Fibroblast of the aortic adventitia (primary cell): ENCODE data around the gene KCNA4. TPM values are rescaled to one million over a fixed set of nuclear protein-coding genes. Genes with fewer than 3 reads are reported as not detected.
"Not testable (repeated sequence)": the region's sequence is repeated elsewhere in the genome, so short reads cannot be mapped to it uniquely, and the experiment has no call there.

Source experiments
- DNase-seq: peaks from one replicate; pipeline ENCODE4 v3.0.0-alpha.2; 2010; ENCODE audit warnings: low read depth
- H3K4me3 ChIP-seq: 2 replicates; pipeline ENCODE4 v1.5.1; 2011; ENCODE audit warnings: low read depth, mild to moderate bottlenecking, control low read depth, low read length, moderate library complexity
- total RNA-seq: library from RNA; depleted of rRNA; stranded (reverse); fragments of >200 nt; gene quantifications from 2 replicates; pipeline ENCODE4 v1.2.3, GENCODE V29; 2012; ENCODE audit warnings: low replicate concordance
- TF ChIP-seq, protein P1 (sequence below): IDR thresholded peaks from 2 replicates; pipeline ENCODE4 v1.5.1; 2011; ENCODE audit warnings: mild to moderate bottlenecking, low read length, control low read depth, inconsistent platforms; ENCODE audit not compliant: insufficient read depth

The KCNA4 gene
- total RNA-seq, 1 donor, result 0.27 TPM

DNA sequence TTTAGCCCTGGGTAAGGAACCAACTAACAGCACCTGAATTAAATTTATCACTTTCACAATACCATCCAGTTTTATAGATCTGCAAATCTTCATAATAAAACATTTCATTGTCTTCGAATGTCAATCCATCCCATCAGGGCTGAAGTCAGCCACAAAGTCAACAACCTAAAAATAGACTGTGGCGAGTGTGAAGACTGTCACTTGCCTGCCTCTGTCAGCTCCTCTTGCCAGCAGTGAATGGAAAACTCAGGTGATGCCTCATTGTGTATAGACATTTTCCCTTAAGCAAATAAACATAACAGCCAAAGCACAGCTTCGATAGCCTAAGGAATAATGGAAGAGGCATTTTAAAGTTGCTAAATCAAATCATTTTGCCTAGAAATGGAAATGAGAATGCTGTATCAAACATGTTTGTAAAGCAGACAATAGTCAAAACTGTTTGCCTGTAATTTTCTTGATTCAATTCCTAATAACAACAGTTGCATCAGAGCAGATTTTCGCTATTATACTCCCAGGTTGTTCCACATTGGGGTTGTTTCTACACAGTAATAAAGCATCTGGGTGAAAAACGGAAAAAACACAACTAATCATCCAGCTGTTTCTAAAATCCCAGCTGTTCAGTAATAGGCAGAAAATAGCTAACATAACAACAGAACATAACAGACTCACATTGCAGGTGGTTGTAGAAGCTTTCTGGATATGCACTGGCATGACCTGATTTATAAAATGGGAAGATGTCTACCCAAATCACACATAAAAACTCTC lies 15.7 kb downstream of the KCNA4 start:
- no peak overlapping the region for H3K4me3 ChIP-seq
- DNase-seq, result no peak
- TF ChIP-seq, protein P1, sequence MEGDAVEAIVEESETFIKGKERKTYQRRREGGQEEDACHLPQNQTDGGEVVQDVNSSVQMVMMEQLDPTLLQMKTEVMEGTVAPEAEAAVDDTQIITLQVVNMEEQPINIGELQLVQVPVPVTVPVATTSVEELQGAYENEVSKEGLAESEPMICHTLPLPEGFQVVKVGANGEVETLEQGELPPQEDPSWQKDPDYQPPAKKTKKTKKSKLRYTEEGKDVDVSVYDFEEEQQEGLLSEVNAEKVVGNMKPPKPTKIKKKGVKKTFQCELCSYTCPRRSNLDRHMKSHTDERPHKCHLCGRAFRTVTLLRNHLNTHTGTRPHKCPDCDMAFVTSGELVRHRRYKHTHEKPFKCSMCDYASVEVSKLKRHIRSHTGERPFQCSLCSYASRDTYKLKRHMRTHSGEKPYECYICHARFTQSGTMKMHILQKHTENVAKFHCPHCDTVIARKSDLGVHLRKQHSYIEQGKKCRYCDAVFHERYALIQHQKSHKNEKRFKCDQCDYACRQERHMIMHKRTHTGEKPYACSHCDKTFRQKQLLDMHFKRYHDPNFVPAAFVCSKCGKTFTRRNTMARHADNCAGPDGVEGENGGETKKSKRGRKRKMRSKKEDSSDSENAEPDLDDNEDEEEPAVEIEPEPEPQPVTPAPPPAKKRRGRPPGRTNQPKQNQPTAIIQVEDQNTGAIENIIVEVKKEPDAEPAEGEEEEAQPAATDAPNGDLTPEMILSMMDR, result no peak

DNA sequence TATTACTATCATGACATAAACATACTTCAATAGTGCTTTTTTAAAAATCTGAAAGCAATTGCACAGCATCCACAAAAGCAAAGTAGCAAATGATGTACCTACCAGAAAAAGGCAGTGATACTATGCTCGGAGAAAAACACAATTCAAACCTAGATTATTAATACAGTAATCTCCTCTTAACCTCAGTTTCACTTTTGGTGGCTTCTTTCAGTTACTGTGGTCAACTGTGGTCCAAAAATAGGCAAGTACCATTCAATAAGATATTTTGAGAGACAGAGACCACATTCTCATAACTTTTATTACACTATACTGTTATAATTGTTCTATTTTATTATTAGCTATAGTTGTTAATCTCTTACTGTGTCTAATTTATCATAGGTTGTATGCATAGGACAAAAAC lies 20.8 kb downstream of the KCNA4 start:
- no peak overlapping the region for H3K4me3 ChIP-seq
- DNase-seq, result no peak
- TF ChIP-seq, protein P1, result no peak

DNA sequence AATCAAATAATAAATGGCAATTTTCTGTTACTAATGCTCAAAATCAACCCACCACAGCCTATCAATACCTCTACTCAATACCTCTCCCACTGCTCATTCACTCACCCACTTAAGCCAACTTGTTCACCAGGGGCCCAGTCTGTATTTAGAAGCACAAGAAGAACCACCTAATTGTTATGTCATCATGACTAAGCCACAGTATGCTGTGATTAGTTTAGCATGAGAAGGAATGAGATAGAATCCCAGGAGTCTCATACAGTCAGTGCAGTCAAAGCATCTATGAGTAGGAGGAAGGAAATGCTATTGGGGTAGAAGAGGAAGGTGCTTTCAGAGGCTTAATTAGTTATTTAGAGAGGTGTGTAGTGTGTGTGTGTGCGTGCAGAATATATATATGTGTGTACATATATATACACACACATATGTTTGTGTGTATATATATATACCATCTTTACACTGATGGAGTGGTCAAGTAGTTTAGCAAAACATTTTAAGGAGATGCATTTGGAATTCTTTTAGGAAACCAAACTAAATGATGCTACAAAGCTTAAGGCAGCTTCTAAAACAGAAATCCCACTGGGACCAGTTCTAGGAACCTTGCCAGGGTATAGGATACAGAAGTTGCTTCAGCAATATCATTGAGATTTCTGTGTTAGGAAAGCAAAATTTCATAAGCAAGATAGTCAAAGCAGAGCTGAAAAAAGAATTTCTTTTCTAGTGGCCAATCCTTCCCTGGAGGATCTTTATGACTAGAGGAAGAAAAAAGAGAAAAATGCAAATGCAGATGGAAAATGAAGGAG lies 27.5 kb downstream of the KCNA4 start:
- DNase-seq, result no peak
- TF ChIP-seq, protein P1, result no peak
- no peak overlapping the region for H3K4me3 ChIP-seq

DNA sequence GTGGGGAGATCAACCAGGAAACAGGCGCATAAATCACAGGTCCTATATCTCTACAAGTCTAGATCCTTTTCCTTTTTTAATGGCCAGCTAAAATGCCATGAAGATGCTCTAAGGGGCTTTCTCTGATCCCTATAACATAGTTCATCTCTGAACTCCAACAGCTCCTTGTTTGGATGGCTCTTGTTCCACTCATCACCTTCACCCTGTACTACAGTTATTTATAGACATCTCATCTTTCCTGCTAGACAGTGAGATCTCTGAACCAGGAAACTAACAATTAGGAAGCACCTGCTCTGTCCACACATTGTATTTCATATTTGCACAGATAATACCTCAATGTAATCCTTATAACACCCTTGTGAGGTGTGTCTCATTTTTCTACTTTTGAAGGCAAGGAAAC lies 31.6 kb downstream of the KCNA4 start:
- no peak overlapping the region for H3K4me3 ChIP-seq
- TF ChIP-seq, protein P1, result no peak
- no peak for DNase-seq

DNA sequence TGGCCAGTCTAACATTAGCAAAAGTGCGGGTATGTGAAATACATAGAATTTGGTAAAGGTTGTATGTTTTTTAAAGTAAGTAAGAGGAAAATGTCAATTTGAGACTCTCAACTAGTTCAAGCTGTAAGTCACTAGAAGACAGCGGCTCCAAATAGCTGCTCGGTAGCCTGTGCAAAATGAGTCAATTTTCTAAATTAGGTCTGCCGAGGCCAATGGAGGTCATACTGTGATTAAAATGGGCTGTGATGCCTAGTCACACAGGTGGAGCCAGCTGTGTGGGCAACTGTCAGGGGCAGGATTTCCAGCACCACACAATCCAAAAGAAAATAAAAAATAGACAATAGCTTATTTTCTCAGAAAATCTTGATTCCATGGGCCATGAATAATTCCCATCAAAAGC lies 32.3 kb downstream of the KCNA4 start:
- no peak overlapping the region for H3K4me3 ChIP-seq
- DNase-seq, result no peak
- TF ChIP-seq, protein P1, result no peak

DNA sequence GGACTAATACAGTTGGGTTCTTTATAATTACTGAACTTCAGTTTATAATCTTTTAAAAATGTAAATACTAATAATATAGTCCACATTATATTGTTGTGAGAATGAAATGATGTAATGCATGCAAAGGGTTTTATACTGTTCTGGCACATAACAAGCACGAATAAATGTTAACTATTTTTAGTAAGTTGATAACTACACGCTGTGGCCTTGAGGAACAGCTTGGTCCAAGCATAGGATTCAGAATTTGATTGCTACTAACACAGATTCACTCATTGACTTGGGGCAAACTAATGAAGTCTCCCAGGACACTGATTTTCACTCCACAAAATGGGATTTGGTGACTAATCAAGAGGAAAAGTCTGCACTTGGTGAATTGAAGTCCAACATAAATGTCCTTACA lies 38.3 kb downstream of the KCNA4 start:
- TF ChIP-seq, protein P1, result no peak
- H3K4me3 ChIP-seq, result no peak overlapping the region
- DNase-seq, result no peak

DNA sequence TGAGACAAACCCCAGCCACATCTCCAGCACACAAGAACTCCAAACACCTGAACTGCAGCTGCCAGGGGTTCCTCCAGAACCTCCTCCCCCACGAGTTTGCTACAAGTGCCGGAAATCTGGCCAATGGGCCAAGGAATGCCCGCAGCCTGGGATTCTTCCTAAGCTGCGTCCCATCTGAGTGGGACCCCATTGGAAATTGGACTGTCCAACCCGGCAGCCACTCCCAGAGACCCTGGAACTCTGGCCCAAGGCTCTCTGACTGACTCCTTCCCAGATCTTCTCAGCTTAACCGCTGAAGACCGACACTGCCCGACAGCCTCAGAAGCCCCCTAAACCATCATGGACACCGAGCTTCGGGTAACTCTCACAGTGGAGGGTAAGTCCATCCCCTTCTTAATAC lies 41.2 kb downstream of the KCNA4 start:
- DNase-seq, H3K4me3 ChIP-seq: not testable (repeated sequence)
